Measurements from ENCODE around the gene GRIN1.

GRIN1 gene

DNA sequence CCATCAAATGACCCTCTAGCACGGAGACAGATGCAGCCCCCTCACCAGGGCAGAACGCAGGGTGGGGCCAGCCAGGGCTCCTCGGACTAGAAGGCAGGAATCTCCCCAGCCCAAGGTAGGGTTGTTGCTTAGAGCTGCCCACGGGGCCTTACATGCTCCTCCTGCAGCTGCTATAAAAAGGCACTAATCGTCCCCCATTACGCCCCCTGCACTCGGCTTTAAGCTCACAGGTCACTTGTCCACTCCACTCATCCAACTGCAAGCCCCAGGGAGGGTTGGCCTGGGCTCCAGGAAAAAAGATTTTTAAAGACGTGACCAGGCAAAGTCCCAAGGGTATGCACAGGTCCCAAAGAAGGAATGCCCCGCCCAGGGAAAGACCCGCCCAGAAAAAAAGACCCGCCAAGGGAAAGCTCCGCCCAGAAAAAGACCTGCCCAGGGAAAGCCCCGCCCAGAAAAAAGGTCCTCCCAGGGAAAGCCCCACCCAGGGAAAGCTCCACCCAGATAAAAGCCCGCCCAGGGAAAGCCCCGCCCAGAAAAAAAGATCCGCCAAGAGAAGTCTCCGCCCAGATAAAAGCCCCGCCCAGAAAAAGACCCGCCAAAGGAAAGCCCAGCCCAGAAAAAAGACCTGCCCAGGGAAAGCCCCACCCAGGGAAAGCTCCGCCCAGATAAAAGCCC, 11.1 kb downstream of the GRIN1 start (continued):
- TF ChIP-seq, protein P1, sequence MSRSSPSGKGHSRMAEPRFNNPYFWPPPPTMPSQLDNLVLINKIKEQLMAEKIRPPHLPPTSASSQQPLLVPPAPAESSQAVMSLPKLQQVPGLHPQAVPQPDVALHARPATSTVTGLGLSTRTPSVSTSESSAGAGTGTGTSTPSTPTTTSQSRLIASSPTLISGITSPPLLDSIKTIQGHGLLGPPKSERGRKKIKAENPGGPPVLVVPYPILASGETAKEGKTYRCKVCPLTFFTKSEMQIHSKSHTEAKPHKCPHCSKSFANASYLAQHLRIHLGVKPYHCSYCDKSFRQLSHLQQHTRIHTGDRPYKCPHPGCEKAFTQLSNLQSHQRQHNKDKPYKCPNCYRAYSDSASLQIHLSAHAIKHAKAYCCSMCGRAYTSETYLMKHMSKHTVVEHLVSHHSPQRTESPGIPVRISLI (tag by site-specific recombination; IDR thresholded peaks at IDR 0.05): peak; percentile 97
- TF ChIP-seq ZNF16 (tag by site-specific recombination; IDR thresholded peaks at IDR 0.05; ENCODE audit: low read depth) (no peak), TCF7L2 (IDR thresholded peaks at IDR 0.05; ENCODE audit: borderline replicate concordance, low read depth, low read length) (no peak), ZNF24 (tag by site-specific recombination; IDR thresholded peaks at IDR 0.05) (no peak), ZNF341 (tag by site-specific recombination; IDR thresholded peaks at IDR 0.05; ENCODE audit: low read depth) (peak; percentile 89), ZNF391 (tag by site-specific recombination; IDR thresholded peaks at IDR 0.05; ENCODE audit: borderline replicate concordance, low read depth) (no peak), ZNF658 (tag by site-specific recombination; IDR thresholded peaks at IDR 0.05) (no peak), ZNF621 (tag by site-specific recombination; IDR thresholded peaks at IDR 0.05) (no peak), ZFP41 (tag by site-specific recombination; IDR thresholded peaks at IDR 0.05; ENCODE audit: borderline replicate concordance) (no peak), ZNF610 (tag by site-specific recombination; IDR thresholded peaks at IDR 0.05; ENCODE audit: borderline replicate concordance) (no peak), ZNF335 (tag by site-specific recombination; conservative IDR thresholded peaks at IDR 0.05) (peak; percentile 59), ZNF350 (tag by site-specific recombination; IDR thresholded peaks at IDR 0.05) (no peak), HOXA7 (CRISPR knock-in tag; IDR thresholded peaks at IDR 0.05; ENCODE audit: borderline replicate concordance) (no peak), BCL11B (tag by site-specific recombination; IDR thresholded peaks at IDR 0.05; ENCODE audit: low read depth) (no peak), ZNF146 (tag by site-specific recombination; IDR thresholded peaks at IDR 0.05) (no peak)
- TF ChIP-seq, protein P2, sequence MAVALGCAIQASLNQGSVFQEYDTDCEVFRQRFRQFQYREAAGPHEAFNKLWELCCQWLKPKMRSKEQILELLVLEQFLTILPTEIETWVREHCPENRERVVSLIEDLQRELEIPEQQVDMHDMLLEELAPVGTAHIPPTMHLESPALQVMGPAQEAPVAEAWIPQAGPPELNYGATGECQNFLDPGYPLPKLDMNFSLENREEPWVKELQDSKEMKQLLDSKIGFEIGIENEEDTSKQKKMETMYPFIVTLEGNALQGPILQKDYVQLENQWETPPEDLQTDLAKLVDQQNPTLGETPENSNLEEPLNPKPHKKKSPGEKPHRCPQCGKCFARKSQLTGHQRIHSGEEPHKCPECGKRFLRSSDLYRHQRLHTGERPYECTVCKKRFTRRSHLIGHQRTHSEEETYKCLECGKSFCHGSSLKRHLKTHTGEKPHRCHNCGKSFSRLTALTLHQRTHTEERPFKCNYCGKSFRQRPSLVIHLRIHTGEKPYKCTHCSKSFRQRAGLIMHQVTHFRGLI (tag by site-specific recombination; IDR thresholded peaks at IDR 0.05): no peak
- TF ChIP-seq, protein P3, sequence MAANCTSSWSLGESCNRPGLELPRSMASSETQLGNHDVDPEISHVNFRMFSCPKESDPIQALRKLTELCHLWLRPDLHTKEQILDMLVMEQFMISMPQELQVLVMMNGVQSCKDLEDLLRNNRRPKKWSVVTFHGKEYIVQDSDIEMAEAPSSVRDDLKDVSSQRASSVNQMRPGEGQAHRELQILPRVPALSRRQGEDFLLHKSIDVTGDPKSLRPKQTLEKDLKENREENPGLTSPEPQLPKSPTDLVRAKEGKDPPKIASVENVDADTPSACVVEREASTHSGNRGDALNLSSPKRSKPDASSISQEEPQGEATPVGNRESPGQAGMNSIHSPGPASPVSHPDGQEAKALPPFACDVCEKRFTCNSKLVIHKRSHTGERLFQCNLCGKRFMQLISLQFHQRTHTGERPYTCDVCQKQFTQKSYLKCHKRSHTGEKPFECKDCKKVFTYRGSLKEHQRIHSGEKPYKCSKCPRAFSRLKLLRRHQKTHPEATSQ (tag by site-specific recombination; IDR thresholded peaks at IDR 0.05): no peak
- TF ChIP-seq, protein P4, sequence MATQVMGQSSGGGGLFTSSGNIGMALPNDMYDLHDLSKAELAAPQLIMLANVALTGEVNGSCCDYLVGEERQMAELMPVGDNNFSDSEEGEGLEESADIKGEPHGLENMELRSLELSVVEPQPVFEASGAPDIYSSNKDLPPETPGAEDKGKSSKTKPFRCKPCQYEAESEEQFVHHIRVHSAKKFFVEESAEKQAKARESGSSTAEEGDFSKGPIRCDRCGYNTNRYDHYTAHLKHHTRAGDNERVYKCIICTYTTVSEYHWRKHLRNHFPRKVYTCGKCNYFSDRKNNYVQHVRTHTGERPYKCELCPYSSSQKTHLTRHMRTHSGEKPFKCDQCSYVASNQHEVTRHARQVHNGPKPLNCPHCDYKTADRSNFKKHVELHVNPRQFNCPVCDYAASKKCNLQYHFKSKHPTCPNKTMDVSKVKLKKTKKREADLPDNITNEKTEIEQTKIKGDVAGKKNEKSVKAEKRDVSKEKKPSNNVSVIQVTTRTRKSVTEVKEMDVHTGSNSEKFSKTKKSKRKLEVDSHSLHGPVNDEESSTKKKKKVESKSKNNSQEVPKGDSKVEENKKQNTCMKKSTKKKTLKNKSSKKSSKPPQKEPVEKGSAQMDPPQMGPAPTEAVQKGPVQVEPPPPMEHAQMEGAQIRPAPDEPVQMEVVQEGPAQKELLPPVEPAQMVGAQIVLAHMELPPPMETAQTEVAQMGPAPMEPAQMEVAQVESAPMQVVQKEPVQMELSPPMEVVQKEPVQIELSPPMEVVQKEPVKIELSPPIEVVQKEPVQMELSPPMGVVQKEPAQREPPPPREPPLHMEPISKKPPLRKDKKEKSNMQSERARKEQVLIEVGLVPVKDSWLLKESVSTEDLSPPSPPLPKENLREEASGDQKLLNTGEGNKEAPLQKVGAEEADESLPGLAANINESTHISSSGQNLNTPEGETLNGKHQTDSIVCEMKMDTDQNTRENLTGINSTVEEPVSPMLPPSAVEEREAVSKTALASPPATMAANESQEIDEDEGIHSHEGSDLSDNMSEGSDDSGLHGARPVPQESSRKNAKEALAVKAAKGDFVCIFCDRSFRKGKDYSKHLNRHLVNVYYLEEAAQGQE (tag by site-specific recombination; IDR thresholded peaks at IDR 0.05): no peak
- TF ChIP-seq, protein P5, sequence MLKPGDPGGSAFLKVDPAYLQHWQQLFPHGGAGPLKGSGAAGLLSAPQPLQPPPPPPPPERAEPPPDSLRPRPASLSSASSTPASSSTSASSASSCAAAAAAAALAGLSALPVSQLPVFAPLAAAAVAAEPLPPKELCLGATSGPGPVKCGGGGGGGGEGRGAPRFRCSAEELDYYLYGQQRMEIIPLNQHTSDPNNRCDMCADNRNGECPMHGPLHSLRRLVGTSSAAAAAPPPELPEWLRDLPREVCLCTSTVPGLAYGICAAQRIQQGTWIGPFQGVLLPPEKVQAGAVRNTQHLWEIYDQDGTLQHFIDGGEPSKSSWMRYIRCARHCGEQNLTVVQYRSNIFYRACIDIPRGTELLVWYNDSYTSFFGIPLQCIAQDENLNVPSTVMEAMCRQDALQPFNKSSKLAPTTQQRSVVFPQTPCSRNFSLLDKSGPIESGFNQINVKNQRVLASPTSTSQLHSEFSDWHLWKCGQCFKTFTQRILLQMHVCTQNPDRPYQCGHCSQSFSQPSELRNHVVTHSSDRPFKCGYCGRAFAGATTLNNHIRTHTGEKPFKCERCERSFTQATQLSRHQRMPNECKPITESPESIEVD (tag by site-specific recombination; IDR thresholded peaks at IDR 0.05): no peak
- TF ChIP-seq, protein P6, sequence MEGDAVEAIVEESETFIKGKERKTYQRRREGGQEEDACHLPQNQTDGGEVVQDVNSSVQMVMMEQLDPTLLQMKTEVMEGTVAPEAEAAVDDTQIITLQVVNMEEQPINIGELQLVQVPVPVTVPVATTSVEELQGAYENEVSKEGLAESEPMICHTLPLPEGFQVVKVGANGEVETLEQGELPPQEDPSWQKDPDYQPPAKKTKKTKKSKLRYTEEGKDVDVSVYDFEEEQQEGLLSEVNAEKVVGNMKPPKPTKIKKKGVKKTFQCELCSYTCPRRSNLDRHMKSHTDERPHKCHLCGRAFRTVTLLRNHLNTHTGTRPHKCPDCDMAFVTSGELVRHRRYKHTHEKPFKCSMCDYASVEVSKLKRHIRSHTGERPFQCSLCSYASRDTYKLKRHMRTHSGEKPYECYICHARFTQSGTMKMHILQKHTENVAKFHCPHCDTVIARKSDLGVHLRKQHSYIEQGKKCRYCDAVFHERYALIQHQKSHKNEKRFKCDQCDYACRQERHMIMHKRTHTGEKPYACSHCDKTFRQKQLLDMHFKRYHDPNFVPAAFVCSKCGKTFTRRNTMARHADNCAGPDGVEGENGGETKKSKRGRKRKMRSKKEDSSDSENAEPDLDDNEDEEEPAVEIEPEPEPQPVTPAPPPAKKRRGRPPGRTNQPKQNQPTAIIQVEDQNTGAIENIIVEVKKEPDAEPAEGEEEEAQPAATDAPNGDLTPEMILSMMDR (tag by site-specific recombination; IDR thresholded peaks at IDR 0.05): no peak
- TF ChIP-seq, protein P7, sequence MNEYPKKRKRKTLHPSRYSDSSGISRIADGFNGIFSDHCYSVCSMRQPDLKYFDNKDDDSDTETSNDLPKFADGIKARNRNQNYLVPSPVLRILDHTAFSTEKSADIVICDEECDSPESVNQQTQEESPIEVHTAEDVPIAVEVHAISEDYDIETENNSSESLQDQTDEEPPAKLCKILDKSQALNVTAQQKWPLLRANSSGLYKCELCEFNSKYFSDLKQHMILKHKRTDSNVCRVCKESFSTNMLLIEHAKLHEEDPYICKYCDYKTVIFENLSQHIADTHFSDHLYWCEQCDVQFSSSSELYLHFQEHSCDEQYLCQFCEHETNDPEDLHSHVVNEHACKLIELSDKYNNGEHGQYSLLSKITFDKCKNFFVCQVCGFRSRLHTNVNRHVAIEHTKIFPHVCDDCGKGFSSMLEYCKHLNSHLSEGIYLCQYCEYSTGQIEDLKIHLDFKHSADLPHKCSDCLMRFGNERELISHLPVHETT (tag by site-specific recombination; IDR thresholded peaks at IDR 0.05): no peak
- TF ChIP-seq, protein P8, sequence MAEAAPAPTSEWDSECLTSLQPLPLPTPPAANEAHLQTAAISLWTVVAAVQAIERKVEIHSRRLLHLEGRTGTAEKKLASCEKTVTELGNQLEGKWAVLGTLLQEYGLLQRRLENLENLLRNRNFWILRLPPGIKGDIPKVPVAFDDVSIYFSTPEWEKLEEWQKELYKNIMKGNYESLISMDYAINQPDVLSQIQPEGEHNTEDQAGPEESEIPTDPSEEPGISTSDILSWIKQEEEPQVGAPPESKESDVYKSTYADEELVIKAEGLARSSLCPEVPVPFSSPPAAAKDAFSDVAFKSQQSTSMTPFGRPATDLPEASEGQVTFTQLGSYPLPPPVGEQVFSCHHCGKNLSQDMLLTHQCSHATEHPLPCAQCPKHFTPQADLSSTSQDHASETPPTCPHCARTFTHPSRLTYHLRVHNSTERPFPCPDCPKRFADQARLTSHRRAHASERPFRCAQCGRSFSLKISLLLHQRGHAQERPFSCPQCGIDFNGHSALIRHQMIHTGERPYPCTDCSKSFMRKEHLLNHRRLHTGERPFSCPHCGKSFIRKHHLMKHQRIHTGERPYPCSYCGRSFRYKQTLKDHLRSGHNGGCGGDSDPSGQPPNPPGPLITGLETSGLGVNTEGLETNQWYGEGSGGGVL (tag by site-specific recombination; IDR thresholded peaks at IDR 0.05): no peak

Measured in HEK293 (cell line).